ENCODE data around the gene HEXD. TPM values are rescaled to one million over a fixed set of nuclear protein-coding genes. Genes with fewer than 3 reads are reported as not detected.

Gene HEXD
- total RNA-seq, 1 donor from 2014 or later = 9.7 TPM

- no peak for TF ChIP-seq CTCF (IDR thresholded peaks at IDR 0.05; ENCODE audit: insufficient read depth, low read length, severe bottlenecking)
- peaks cover 3% of the 10 kb centered on the region for H3K36me3 ChIP-seq (ENCODE audit: control insufficient read depth, insufficient read depth, low read length)
- H3K4me3 ChIP-seq (ENCODE audit: low read depth, low read length) = no peak overlapping the region
- no peaks in the 10 kb centered on the region for H3K27me3 ChIP-seq (ENCODE audit: control insufficient read depth, insufficient read depth, low read length)
- DNase-seq (ENCODE audit: low read depth) = no peak
- no peak for FAIRE-seq
Measured at GRCh38 chr17:82392941-82393340, 25.2 kb upstream of the HEXD start.

DNA sequence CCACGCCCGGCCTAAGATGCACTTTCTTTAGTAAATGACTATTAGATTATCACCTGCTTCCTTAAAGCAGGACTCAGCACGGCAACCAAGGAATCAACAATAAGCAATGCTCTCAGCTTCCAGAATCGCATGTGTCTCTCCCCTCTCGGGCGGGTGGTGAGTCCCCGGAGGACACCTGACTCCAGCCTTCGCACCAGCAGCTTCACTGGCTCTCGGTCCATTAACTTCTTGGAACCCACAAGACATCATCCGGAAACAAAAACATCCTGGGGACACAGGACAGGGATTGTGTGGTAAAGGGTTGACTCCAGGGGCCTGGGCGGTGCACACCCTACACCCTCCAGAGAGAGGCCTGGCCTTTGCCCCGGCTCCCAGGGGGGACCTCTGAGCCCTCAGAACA, 23.9 kb upstream of the HEXD start:
- FAIRE-seq (no peak), DNase-seq (ENCODE audit: low read depth) (no peak)
- Histone ChIP-seq H3K27me3 (ENCODE audit: control insufficient read depth, insufficient read depth, low read length) (no peaks in the 10 kb centered on the region), H3K36me3 (ENCODE audit: control insufficient read depth, insufficient read depth, low read length) (peaks cover 3% of the 10 kb centered on the region), H3K4me3 (ENCODE audit: low read depth, low read length) (no peak overlapping the region)
- TF ChIP-seq CTCF (IDR thresholded peaks at IDR 0.05; ENCODE audit: insufficient read depth, low read length, severe bottlenecking) = no peak

DNA sequence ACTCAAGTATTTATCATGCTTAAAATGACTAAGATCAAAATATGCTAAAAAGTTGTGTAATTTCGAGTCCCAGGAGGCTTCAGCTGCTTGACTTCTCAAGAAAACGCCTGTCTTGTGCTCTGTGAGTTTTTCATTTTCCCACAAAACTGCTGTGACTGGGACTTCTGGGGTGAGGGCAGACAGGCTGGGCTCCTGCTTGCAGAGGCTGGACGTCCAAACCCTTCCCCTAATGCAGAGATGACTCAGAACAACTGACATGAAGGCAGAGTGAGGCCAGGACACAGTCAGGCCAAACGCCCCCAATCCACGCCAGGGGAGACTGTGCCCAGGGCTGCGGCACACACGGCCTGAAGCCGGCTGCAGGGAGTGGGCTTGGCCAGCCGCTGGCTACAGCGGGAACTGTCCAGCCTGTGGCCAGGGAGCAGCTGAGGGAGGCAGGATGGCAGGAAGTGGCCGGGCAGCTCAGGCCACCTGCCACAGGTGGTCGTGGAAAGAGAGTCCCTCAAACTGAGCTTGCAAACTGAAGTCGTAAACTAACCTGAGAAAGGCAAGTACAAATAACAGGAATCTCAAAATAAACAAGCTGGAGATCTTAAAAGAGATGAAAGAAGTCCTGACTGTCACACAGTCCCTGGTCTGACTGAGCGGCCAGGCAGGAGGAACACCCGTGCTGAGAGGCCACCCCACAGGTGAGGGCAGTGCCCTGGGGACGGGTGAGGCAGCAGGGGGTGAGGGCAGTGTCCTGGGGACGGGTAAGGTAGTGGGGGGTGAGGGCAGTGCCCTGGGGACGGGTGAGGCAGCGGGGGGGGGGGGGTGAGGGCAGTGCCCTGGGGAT, 21.3 kb upstream of the HEXD start:
- H3K36me3 ChIP-seq (ENCODE audit: control insufficient read depth, insufficient read depth, low read length) = peaks cover 4% of the 10 kb centered on the region
- TF ChIP-seq CTCF (IDR thresholded peaks at IDR 0.05; ENCODE audit: insufficient read depth, low read length, severe bottlenecking) = no peak
- no peak overlapping the region for H3K4me3 ChIP-seq (ENCODE audit: low read depth, low read length)
- DNase-seq (ENCODE audit: low read depth) (no peak), FAIRE-seq (no peak)
- no peaks in the 10 kb centered on the region for H3K27me3 ChIP-seq (ENCODE audit: control insufficient read depth, insufficient read depth, low read length)

GRCh38 chr17:82397449-82398335, 20.5 kb upstream of the HEXD start:
- DNase-seq (ENCODE audit: low read depth) = no peak
- H3K27me3 ChIP-seq (ENCODE audit: control insufficient read depth, insufficient read depth, low read length) = no peaks in the 10 kb centered on the region
- no peak overlapping the region for H3K4me3 ChIP-seq (ENCODE audit: low read depth, low read length)
- peaks cover 4% of the 10 kb centered on the region for H3K36me3 ChIP-seq (ENCODE audit: control insufficient read depth, insufficient read depth, low read length)
- no peak for FAIRE-seq
- TF ChIP-seq CTCF (IDR thresholded peaks at IDR 0.05; ENCODE audit: insufficient read depth, low read length, severe bottlenecking) = no peak

GRCh38 chr17:82399041-82399441, 19.1 kb upstream of the HEXD start:
- no peak for TF ChIP-seq CTCF (IDR thresholded peaks at IDR 0.05; ENCODE audit: insufficient read depth, low read length, severe bottlenecking)
- FAIRE-seq = no peak
- no peaks in the 10 kb centered on the region for H3K27me3 ChIP-seq (ENCODE audit: control insufficient read depth, insufficient read depth, low read length)
- H3K4me3 ChIP-seq (ENCODE audit: low read depth, low read length) = no peak overlapping the region
- H3K36me3 ChIP-seq (ENCODE audit: control insufficient read depth, insufficient read depth, low read length) = peaks cover 11% of the 10 kb centered on the region
- no peak for DNase-seq (ENCODE audit: low read depth)
